Epithelial cell of prostate (primary cell): ENCODE measurements around the gene AZU1.
A peak's percentile ranks its signal among the peaks of the same experiment; 100 is the strongest.

Experiments used
- DNase-seq: peaks from one replicate; pipeline ENCODE4 v3.0.0-alpha.2; 2011; ENCODE audit warnings: low read depth, low spot score
- H3K27ac ChIP-seq: fragments of 450-650 bp; 2 replicates; pipeline ENCODE4 v1.5.1; 2017; ENCODE audit warnings: mild to moderate bottlenecking

AZU1 gene

DNA sequence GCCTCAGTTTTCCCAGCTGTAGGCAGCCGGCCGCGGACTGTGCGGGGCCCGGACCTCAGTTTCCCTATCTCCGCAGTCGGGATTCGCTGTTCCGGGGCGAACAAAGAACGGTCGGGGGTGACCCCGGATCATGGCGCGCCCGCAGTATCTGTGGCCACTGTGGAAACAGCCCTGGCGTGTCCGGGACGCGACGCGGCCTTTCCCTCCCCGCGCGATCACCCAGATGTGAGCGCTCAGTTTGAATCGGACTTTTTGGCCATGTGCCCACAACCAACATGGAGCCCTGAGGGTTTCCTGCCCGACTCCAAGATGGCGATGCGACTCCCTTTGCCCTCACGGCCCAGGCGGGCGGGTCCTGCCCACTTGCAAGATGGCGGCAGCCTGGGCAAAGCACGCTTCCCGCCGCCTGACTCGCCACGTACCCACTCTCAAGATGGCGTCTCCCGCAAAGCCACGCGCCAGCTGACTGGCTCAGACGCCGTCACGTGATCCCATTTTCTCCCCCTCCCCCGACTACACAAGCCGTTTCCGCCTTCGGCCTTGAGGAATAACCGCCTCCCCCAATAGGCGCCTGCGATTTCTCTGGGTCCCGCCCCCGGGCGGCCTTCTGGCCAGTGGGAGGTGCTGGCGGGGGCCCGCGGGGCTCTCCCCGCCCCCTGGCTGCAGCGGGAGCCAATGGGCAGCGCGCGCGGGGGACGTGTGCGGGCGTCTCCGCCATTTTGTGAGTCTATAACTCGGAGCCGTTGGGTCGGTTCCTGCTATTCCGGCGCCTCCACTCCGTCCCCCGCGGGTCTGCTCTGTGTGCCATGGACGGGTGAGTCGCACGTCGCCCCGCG is 30.7 kb upstream of the AZU1 start, which contains the start of gene PTBP1:
Gene PTBP1 (plus strand): TSS at position 761 of the 836 bp plus-strand sequence. CDS start 46 bp downstream, at position 807.
- DNase-seq = peak; percentile 100
- H3K27ac ChIP-seq = peak within 1 kb of the TSS; percentile 95

DNA sequence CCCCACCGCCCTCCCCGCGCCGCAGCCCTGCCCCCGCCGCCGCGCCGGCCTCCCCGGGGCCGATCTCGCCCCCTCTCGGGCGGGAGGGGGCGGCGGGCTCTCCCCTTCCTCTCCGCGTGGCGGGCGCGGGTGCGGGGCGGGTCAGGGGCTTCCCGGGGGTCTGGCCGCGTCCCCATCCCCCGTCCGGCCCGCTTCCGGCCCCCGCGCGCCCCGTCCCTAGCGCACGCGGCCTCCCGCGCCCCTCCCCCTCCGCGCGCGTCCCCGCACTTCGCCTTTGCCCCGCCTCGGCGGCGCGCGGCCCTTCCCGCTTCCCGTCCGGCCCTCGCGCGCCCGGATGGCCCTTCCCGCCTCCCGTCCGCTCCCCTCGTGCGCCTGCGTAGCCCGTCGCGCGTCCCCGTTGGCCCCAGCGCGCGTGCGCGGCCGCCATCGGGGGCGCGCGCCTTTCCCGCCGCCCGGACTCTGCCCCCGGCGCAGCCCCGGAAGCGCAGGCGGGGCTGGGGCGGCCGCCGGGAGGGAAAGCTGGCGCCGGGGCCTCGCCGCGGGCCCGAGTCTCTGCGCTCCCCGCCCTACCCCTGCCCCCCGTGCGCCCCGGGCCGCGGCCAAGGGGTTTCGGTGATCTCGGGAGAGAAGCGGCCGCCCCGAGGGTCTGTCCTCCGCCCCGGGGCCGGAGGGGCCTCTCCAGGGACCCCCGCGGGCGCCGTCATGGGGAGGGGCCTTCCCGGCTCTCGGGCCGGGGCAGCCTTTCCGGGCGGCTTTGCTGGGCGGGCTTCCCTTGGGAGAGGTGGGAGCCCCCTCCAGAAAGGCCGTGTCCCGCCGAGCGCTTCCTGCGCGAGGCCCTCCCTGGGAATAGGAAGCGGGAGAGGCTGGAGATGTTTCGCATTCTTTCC is 29.9 kb upstream of the AZU1 start:
- DNase-seq = peak; percentile 39
- peak overlapping the region; percentile 95 for H3K27ac ChIP-seq

DNA sequence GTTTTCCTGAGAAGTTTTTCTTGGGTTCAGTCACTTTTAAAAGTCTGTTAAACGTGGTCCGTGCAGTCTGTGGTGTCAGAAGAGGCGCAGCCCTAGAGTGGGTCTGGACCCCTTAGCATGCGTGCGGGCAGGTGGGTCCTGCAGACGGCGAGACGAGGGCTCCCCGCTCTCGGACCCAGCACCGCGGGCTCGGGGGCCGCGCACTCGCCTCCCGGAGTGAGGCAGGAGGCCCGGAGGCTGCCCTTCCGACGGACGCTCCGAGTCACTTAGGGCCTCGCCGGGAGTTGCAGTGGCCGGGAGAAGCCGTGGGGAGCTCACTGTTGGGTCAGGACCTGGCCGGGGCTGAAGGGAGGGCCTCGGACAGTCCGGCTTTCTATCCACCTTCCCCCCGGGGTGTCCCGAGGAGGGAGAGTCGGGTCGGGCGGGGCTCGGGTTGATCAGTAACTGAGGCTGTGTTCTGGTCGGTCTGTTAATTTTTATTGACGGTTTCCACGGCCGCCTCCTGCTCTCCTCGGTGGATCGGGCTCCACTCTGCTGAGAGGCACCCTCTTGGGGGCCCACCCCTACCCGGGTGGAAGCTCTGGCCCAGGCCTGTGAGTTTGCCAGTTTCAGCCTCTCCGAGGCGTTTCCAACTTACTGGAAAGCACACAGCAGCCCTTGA is 29.1 kb upstream of the AZU1 start:
- DNase-seq = no peak
- H3K27ac ChIP-seq = peak overlapping the region; percentile 95

GRCh38 chr19:799076-799881 is 28.4 kb upstream of the AZU1 start:
- no peak for DNase-seq
- peak overlapping the region; percentile 95 for H3K27ac ChIP-seq

DNA sequence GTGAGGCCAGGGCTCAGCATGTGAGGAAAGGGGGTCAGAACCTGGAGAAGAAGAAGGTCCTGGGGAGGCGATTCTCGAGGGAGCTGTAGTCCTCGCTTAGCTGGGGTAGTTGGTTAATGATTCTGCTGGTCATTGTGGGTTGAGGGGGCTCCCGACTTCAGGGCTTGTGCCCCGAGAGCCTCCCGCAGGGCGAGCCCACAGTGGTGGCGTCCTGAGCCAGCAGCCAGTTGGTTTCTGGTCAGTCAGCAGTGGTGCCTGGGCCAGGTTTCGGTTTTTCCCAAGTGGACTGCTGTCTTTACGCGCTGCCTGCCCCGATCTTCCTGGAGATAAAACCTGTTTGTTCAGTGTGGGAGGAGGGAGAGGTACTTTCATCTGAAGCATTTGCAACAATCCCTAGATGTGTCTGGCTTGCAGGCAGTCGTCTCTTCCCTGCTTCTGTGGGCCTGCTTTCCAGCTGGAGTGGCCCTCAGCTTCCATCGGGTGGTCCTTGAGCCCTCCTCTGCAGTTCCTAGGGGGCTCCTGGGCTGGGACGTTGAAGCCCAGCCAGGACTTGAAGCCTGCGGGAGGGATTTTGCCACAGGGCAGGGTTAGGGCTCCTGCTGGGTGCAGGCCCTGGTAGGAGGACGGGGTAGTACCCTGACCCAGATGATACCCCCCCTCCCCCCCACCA is 27.1 kb upstream of the AZU1 start:
- H3K27ac ChIP-seq = peak overlapping the region; percentile 95

GRCh38 chr19:801030-801860 is 26.4 kb upstream of the AZU1 start:
- DNase-seq = no peak
- H3K27ac ChIP-seq = peak overlapping the region; percentile 95

More for the DNA sequence above, 27.1 kb upstream of the AZU1 start:
- DNase-seq = peak; percentile 60

DNA sequence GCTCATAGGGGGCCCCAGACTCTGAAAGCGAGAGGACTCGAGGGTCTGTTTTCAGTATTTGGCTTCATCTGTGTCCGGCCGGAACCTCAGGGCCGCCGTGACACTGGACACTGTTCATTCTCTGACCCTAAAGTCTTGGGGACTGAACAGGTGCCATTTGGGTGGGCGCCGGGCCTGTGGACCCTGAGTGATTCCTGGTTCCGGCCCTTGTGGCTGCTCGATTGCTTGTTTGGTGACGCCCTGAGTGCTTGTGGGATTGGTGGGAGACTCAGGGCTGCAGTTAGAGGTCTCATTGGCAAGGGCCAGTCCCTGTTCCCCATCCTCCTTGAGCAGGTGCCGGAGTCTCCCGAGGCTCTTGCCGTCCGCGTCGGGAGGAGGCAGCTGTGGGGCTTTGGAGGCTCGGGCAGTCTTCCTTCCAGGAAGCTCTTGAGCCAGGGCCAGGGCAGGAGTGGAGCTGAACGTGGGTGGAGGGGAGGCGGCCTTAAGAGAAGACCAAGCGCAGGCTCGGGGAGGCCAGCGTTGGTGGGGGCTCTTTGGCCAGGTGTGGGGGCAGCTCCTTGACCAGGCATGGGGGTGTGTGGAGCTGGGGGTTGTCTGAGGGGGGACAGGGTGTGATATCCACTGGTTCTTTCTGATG is 25.7 kb upstream of the AZU1 start:
- DNase-seq = no peak
- peak overlapping the region; percentile 95 for H3K27ac ChIP-seq

- DNase-seq = no peak
- no peak overlapping the region for H3K27ac ChIP-seq
These were observed 25.0 kb upstream of the AZU1 start for GRCh38 chr19:802498-803098.

DNA sequence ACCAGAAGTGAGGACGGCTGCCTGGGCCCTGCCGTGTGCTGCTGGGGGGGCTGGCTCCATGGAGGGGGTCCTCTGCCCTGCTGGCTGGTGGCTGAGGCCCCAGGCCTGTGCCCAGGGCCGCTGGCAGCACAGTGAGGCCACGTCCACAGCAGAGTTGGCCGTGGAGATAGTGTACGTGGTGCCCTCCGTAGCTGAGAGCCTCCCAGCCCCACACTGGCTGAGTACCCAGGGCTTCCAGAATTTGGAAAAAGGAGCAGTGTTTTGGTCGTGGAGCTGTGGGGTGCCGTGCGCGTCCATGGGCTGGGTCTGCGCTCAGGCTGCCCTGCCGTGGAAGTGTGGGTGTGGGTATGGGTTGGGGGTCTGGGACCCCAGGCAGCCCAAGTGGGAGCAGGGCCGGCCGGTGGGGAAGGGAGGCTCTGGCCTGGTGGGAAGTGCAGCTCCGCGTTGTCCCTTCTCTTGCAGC is 24.5 kb upstream of the AZU1 start:
- H3K27ac ChIP-seq = no peak overlapping the region

DNA sequence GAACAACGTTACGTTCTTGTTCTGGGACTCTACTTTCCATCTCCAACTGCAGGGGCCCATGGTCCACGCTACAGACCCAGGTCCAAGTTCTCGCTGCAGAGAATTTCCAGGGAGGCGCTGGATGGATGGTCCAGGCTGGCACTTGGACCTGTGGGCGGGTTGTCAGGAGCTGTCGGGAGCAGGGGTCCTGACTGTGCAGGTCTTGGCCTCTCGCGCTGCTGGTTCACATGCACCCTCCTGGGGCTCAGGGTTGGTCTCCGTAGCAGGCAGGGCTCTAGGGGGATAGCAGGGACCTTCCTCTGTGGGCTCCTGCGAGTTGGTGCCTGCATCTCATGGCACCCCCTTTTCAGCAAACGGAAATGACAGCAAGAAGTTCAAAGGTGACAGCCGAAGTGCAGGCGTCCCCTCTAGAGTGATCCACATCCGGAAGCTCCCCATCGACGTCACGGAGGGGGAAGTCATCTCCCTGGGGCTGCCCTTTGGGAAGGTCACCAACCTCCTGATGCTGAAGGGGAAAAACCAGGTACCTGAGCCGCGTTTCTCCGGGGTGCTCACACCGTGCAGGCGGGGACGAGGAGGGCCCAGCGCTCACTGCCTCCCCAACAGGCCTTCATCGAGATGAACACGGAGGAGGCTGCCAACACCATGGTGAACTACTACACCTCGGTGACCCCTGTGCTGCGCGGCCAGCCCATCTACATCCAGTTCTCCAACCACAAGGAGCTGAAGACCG is 23.8 kb upstream of the AZU1 start:
- DNase-seq = no peak
- no peak overlapping the region for H3K27ac ChIP-seq

More for the DNA sequence above, 24.5 kb upstream of the AZU1 start:
- no peak for DNase-seq

DNA sequence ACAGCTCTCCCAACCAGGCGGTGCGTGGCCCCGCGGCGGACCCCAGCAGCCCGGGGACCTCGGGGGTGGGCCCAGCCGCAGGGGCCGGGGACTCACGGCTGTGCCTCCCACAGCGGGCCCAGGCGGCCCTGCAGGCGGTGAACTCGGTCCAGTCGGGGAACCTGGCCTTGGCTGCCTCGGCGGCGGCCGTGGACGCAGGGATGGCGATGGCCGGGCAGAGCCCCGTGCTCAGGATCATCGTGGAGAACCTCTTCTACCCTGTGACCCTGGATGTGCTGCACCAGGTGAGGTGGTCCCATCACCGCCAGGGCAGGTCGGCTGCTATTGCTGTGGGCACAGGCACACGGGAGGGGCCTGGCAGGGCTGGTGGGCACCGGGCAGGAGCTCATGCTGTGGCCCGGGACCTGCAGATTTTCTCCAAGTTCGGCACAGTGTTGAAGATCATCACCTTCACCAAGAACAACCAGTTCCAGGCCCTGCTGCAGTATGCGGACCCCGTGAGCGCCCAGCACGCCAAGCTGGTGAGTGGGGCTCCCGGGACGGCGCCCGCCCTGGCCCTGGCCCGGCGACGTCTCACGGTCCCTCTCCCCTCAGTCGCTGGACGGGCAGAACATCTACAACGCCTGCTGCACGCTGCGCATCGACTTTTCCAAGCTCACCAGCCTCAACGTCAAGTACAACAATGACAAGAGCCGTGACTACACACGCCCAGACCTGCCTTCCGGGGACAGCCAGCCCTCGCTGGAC is 23.0 kb upstream of the AZU1 start:
- DNase-seq = no peak
- H3K27ac ChIP-seq = no peak overlapping the region

GRCh38 chr19:805166-805551 is 22.5 kb upstream of the AZU1 start:
- no peak for DNase-seq

GRCh38 chr19:805600-806550 is 21.8 kb upstream of the AZU1 start:
- H3K27ac ChIP-seq = no peak overlapping the region
- no peak for DNase-seq

More at GRCh38 chr19:805166-805551, 22.5 kb upstream of the AZU1 start:
- H3K27ac ChIP-seq = no peak overlapping the region

DNA sequence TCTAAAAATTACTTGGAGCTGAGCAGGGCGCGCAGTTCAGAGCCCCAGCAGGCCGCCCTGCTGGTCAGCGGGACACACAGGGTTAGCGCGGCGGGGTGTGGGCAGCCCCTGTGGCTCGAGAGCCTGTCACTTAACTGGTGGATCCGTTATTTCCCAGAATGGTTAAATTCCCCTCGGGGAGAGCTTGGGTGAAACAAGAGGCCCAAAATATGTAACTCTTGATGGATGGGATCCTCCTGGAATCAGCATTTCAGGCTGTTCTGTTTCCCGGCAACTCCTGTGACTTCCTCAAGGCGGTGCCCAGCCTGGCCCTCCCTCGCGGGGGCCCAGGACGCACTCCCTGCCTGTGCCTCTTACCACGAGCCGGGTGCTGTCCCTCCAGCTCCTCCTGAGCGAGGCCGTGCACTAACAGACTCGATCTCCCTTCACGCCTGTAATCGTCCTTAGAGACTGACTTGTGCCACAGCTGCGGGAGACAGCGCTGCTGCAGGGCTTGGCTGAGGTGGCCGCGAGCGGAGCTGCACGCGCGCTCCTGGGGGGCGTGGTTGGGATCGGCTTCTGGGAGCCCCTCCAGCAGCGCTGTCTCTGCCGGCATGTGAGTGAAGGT is 20.7 kb upstream of the AZU1 start:
- H3K27ac ChIP-seq = no peak overlapping the region
- no peak for DNase-seq
